ENCODE measurements around the gene INAVA.

DNA sequence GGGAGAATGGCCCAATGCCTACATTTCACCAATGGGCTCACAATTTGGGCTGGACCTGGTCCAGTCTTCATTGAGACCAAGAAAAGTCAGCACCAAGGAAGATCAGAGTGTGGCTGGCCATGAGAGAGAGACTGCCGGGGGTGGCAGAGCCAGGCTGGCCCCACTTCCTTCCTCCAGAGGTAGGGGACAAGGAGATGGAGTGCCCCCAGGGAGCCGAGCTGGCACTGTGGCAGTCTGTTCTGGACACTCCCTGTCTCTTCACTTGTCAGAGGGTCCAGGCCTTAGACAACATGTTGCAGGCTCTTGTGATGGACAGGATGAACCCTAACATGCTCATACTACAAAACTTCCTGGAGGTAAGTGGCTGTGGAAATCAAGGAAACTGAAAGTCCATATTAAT, 27.7 kb downstream of the INAVA start:
- TF ChIP-seq, protein P1, sequence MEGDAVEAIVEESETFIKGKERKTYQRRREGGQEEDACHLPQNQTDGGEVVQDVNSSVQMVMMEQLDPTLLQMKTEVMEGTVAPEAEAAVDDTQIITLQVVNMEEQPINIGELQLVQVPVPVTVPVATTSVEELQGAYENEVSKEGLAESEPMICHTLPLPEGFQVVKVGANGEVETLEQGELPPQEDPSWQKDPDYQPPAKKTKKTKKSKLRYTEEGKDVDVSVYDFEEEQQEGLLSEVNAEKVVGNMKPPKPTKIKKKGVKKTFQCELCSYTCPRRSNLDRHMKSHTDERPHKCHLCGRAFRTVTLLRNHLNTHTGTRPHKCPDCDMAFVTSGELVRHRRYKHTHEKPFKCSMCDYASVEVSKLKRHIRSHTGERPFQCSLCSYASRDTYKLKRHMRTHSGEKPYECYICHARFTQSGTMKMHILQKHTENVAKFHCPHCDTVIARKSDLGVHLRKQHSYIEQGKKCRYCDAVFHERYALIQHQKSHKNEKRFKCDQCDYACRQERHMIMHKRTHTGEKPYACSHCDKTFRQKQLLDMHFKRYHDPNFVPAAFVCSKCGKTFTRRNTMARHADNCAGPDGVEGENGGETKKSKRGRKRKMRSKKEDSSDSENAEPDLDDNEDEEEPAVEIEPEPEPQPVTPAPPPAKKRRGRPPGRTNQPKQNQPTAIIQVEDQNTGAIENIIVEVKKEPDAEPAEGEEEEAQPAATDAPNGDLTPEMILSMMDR (IDR thresholded peaks at IDR 0.05; ENCODE audit: poor library complexity), result no peak
- TF ChIP-seq EZH2phosphoT487 (IDR thresholded peaks at IDR 0.05; ENCODE audit: low read depth, severe bottlenecking, unreplicated experiment) (no peak), EZH2 (IDR thresholded peaks at IDR 0.05; ENCODE audit: borderline replicate concordance) (no peak)
